Stimulated activated CD8-positive, alpha-beta memory T cell treated with anti-CD3 and anti-CD28 coated beads, Interleukin-4, amount 100 ng/mL, for 24 hours (primary cell): ENCODE results near the gene ZNF17.
"Not testable (repeated sequence)": the region's sequence is repeated elsewhere in the genome, so short reads cannot be mapped to it uniquely, and the experiment has no call there.

Experiments
- DNase-seq: peaks from one replicate; pipeline ENCODE4 v3.0.0-alpha.2; 2020; ENCODE audit warnings: low read depth

ZNF17 gene

DNA sequence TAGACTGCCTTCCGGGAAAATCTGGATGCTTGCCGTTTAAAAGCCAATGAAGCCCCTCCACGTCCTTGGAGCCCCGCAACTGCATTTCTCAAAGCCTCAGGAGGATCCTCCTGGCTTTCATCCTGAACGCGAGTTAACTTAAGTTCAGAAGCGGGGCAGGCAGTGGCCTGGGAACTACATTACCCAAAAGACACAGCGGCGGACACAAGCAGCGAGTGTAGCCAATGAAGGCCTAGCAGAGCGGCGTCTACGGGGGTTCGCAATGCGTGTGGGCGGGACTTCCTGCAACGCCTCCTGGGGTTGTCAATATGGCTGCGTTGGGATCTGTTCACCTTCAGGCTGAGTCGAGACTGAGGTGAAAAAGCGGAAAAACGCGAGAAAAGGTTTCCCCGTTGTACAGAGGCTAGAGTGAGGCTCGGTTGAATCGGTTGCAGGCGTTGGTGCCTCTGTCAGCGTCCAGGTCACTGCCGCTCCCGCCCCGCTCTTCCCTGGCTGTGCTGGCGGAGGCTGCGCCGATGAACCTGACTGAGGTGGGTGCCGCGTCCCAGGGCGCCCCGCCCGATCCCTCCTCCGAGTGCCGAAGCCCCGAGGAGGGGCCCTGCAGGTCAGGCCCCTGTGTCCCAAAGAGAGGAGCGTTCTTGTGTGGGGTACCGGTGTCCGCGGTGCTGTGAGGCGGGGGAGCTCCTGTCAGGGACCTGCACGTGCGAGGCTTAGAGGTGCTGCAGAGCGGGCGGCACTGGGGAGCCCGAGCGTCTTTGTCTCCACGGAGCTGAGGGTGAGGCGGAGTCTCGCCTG is at the start of gene ZNF17:
ZNF17 (plus strand) TSS at position 285 of the 795 bp plus-strand sequence. CDS start 2,455 bp downstream, outside the sequence.
- DNase-seq, result peak; percentile 87

DNA sequence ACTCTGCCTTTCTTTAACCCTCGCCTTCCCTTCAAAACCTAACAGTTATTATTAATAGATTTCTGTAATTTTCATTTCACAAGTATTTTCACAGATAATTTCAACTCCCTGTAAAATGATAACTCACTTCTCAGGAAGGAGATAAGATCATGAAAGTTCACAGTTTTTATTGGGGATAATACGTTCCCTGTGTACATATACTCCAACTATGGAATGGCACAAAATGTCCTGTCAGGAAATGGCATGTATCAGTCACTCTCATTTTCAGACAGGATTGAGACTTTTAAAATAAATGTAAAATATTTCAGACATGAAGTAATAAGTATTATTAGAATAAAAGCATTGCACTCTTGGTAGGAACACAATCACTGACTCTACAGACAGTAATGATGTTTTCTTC is 48.5 kb upstream of the ZNF17 start:
- no peak for DNase-seq

DNA sequence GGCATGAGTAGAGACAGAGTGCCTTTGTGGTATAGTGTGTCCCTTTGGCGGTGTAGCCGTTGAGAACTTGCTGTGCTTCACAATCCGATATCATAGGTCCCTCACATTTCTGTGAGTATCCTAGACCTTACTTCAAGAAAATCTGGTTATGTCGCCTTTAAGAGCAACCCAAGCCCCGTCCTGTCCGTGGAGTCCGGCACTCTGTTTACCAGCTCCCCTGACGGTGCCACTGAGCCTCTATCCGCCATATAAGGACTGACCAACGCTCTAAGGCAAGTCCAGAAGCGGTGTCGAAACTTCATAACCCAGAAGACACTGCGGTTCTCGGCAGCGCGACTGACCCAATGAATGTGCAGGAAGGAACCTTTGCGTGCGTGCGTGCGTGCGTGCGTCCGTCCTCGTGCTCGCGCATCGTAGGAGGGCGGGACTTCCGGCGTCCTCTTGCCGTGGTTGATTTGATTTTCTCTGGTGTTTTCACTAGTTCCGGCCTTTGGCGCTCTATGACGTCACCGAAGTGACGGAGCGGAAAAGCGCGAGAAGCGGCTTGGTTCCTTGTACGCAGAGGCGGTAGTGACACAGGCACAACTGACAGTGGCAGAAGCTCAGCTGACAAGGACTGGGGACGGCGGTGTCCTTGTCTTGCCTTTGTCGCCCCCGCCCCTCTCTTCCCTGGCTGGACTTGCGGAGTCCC is 47.8 kb upstream of the ZNF17 start, which contains the start of the genes TRAPPC2B and ZNF547:
TRAPPC2B (plus strand) TSS at position 555 of the 691 bp plus-strand sequence. CDS start 1,283 bp downstream, outside the sequence.
ZNF547 (plus strand) TSS at position 555 of the 691 bp plus-strand sequence. CDS start 5,005 bp downstream, outside the sequence.
- peak; percentile 96 for DNase-seq

DNA sequence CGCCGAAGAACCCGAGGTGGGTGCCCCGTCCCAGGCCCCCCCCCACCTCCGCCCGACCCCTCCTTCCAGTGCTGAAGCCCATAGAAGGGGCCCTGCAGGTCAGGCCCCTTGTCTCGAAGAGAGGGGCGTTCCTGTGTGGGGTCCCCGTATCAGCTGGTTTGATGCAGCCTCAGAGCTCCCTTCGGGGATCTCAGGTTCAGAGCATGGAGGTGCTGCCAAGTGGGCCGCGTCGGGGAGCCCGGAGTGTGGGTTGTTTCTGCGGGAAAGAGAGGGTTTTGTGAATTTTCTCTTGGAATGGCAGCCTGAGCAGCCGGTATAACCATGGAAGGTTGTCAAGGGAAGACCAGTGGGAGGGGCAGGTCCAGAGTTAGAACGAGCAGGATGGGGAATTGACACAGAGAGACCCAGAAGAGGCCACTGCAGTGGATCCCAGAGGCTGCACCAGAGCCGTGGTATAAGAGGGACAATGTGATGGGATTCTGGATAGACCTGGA is 47.2 kb upstream of the ZNF17 start:
- DNase-seq, result no peak

DNA sequence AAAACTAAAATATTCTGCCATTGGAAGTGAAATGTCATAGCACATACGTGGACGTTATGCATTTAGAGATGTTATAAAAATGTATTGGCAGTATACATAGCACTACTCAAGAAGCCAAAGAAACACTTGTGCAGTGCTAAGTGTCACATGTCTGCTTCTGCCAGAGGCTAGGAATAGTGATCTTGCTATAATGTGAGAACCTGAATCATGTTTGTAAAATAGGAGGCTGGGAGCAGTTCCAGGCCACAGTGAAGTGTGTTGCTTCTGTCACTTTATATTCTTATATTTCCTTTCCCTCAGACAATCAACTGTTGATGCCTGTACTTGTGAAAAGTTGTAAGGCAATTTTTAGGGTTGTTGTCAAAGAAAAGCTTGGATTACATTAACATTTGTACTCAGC is 44.2 kb upstream of the ZNF17 start:
- DNase-seq, result no peak

DNA sequence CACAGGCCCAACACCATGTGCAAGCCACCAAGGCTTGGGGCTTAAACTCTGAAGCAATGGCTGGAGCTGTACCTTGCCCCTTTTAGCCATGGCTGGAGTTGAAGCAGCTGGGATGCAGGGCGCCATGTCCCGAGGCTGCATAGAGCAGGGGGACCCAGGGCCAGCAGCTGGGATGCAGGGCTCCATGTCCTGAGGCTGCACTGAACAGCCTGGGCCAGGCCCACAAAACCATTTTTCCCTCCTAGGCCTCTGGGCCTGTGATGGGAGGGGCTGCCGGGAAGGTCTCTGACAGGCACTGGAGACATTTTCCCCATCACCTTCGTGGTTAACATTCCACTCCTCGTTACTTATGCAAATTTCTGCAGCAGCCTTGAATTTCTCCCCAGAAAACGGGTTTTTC is 36.8 kb upstream of the ZNF17 start:
- DNase-seq, result no peak

DNA sequence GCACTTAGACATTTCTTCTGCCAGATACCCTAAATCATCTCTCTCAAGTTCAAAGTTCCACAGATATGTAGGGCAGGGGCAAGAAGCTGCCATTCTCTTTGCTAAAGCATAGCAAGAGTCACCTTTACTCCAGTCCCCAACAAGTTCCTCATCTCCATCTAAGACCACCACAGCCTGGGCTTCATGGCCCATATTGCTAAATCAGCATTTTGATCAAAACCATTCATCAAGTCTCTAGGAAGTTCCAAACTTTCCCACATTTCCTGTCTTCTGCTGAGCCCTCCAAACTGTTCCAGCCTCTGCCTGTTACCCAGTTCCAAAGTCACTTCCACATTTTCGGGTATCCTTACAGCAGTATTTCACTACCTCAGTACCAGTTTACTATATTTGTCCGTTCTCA is 36.3 kb upstream of the ZNF17 start:
- DNase-seq, result not testable (repeated sequence)

DNA sequence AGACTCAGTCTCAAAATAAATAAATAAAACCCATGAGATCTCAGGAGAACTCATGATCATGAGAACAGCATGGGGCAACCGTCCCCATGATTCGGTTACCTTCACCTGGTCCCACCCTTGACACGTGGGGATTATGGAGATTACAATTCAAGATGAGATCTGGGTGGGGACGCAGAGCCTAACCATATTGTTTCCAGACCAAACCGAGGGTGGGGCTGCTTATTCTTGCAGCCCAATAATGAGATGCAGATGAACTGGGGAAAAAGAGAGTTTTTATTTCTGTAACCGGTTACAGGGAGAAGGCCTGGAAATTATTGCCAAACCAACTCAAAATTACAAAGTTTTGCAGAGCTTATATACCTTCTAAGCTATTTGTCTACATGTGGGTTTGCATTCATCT is 34.8 kb upstream of the ZNF17 start:
- DNase-seq, result no peak

DNA sequence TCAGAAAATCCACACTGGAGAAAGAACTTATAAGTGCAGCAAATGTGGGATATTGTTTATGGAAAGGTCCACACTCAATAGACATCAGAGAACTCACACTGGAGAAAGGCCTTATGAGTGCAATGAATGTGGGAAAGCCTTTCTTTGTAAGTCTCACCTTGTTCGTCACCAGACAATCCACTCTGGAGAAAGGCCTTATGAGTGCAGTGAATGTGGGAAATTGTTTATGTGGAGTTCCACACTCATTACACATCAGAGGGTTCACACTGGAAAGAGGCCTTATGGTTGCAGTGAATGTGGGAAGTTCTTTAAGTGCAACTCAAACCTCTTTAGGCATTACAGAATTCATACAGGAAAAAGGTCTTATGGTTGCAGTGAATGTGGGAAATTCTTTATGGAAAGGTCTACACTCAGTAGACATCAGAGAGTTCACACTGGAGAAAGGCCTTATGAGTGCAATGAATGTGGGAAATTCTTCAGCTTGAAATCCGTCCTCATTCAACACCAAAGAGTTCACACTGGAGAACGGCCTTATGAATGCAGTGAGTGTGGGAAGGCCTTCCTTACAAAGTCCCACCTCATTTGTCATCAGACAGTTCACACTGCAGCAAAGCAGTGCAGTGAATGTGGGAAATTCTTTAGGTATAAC is 33.3 kb upstream of the ZNF17 start:
- DNase-seq, result no peak

DNA sequence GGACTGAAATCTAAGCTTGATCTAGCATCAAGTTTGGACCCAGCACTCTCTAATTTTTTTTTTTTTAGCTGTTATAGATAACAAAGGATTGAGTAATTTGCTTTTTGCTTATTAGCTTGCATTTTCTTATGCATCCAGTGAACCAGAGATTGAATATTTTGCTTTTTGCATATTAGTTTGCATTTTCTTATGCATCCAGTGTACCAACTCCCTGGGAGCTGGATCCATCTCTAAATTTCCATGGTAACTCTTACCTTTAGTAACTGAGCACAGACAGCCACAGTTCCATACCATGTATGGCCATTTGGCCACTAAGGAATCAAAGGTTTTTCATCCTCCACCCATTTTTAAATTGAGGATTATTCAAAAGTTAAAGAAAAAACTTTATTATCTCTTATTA is 30.0 kb upstream of the ZNF17 start:
- no peak for DNase-seq

DNA sequence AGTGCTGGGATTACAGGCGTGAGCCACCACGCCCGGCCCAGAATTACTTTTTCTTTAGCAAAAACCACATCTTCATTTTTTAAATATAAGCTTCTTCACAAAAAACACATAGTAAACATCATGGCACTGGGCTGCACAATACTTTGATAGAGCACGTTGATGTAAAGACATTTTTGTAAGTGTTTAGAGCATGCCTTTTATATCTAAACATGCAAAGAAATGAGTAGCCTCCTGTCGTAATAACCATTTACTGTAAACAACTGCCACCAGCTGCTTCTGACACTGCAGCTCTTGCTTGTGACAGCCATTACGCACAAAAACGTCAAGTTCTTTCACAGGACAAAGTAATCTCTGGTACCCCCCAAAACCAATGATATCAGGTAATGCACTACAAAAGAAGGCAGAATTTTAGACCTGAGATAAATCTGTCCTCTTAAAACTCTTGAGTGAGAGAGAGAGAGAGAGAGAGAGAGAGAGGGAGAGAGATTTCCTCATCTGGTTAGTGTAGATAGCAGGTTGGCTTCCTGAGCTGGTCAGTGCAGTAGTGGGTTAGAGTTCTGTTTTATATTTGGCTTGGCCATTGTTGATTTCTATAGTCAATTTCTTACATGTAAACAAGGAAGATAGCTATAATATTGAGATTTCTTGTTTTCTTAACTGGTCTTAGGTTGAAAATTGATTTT is 28.0 kb upstream of the ZNF17 start:
- no peak for DNase-seq

DNA sequence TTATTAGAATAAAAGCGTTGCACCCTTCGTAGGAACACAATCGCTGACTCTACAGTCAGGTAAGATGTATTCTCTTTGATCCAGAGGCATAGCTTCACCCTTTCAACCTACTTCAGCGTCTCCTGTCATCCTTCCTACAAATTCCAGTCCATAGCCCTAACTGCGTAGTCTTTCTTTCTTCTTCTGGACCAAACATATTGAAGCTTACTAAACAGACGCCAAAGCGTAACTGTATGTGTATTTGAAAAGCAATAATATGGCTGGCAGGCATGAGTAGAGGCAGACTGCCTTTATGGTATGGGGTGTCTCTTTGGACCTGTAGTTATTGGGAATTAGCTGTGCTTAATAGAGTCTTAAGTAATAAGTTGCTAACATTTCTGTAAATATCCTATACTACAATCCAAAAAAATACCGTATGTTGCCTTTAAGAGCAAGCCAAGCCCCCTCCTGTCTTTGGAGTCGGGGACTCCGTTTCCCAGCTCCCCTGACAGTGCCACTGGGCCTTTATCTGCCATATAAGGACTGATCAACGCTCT is 21.7 kb upstream of the ZNF17 start:
- no peak for DNase-seq

DNA sequence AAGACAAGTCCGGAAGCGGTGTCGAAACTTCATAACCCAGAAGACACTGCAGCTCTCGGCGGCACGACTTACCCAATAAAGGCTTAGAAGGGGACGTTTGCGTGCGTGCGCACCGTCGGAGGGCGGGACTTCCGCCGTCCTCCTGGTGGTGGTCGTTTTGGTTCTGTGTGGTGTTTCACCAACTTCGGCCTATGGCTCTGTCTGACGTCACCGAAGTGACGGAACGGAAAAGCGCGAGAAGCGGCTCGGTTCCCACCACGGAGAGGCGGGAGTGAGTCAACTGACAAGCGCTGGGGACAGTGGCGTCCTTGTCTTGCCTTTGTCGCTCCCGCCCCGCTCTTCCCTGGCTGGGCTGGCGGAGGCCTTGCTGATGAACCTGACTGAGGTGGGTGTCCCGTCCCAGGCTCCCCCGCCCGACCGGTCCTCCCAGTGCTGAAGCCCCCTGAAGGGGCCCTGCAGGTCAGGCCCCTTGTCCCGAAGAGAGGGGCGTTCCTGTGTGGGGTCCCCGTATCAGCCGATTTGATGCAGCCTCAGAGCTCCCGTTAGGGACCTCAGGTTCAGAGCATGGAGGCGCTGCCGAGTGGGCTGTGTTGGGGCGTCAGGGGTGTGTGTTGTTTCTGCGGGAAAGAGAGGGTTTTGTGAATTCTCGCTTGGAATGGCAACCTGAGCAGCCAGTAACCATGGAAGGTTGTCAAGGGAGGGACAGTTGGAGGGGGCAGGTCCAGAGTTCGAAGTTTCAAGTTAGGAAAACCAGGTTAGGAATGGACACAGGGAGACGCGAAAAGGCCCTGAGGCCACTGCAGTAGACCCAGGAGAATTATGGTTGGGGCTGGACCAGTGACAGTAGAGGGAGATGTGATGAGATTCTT is 21.0 kb upstream of the ZNF17 start, which contains the start of gene ZNF548:
ZNF548 (plus strand) TSS at position 125 of the 869 bp plus-strand sequence; CDS start at position 371, 246 bp downstream.
- peak; percentile 99 for DNase-seq

DNA sequence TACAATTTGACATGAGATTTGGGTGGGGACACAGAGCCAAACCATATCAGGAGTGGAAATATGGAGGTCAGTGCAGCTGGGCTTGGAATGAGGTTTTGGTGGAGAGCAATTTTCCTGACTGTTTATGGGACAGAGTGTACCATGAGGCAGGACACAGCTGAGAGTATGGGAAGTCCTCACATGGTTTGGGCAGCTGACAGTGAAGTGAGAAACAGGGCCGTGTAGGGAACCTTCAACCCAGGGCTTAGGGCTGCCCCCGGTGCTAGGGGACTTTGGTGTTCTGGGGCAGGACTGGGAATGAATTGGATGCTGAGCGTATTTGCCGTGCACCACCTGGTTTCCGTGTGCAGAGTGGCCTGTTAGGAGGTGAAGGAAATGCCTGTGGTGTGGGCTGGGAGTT is 15.3 kb upstream of the ZNF17 start:
- DNase-seq, result no peak

DNA sequence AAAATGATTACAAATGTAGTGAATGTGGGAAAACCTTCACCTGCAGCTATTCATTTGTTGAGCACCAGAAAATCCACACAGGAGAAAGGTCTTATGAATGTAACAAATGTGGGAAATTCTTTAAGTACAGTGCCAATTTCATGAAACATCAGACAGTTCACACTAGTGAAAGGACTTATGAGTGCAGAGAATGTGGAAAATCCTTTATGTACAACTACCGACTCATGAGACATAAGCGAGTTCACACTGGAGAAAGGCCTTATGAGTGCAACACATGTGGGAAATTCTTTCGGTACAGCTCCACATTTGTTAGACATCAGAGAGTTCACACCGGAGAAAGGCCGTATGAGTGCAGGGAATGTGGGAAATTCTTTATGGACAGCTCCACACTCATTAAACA is 12.1 kb upstream of the ZNF17 start:
- no peak for DNase-seq

DNA sequence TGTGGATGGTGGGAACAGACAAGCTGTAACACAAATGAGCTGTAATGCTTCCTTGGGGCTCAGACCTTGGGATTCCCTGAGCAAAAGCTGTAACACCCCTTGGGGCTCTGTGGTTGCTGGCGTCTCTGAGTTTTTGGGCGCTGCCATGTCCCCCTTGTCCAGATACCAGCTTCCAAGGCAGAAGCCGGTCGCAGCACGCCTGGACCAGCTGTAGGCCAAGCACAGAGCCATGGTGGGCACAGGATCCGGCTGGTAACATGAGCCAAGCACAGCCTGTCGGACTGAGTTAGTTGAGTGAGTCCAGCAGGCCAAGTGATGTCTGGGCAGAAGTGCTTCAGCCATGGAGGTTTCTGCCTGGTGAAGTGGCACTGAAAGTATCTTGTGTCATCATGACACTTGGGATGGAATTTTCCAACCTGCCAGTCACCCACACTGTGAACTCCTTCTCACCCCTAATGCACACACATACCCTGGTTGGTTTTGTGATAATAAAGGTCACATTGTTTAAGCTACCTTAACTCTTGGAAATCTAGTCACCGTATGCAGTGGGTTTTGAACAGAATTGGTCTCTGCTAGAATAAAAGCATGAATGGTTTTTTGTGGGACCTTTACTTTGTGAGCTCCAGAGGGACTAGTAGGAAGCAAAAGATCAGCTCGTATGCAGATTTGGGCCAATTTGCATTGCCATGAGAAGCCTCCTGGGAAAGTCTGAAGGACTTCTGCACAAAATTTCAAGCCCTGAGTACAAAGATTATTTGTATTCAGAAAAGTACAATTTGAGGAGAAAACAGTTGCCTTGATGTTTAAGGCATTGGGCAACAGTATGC is 7.0 kb upstream of the ZNF17 start:
- DNase-seq, result no peak

DNA sequence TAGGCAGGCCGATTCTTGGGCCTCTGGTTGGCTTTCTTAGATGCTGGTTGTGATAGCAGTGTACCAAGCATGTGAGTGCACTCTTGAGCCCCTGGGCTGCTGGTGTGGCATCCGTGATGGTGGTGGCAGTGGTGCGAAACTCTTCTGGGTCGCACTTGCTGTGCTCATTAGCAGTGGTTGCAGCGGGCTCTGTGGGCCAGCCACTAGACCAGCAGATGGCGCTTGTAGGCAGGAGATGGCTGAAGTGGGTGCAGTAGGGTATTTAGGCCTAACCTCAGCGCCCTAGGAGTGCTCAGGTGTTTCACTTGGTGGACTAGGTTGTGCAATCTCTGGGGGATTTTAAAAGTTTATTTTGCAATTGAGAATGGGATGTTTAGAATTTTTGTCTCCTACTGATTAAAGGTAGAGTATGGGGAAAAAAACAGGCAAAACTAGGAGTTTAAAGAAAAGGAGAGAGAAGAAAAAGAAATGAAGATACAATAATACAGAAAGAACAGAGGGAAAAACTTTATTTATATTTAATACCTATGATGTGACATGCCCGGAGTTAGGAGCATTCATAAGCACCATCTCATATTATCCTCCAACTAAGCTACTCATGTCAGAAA is 4.3 kb upstream of the ZNF17 start:
- peak; percentile 49 for DNase-seq

DNA sequence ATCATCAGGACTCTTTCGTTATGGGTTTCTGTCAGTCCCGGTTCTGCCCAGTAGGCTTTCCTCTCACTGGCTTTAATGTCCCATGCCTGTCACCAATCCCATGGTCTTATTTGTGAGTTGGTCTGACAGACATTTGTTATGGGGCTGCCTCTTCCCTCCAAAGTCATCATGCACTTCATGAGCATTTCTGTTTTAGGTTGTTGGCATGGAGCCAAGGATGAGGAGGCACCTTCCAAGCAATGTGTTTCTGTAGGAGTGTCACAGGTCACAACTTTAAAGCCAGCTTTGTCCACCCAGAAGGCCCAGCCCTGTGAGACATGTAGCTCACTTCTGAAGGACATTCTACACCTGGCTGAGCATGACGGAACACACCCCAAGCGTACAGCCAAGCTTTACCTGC is 8.5 kb downstream of the ZNF17 start:
- no peak for DNase-seq

DNA sequence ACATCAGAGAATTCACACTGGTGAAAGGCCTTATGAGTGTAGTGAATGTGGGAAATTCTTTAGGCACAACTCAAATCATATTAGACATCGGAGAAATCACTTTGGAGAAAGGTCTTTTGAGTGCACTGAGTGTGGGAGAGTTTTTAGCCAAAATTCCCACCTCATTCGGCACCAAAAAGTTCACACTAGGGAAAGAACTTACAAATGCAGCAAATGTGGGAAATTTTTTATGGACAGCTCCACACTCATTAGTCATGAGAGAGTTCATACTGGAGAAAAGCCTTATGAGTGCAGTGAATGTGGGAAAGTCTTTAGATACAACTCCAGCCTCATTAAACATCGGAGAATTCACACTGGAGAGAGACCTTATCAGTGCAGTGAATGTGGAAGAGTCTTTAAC is 10.1 kb downstream of the ZNF17 start:
- DNase-seq, result no peak
